ENCODE results near the gene LBX2. TPM values are rescaled to one million over a fixed set of nuclear protein-coding genes. Genes with fewer than 3 reads are reported as not detected.
A peak's percentile ranks its signal among the peaks of the same experiment; 100 is the strongest.

The LBX2 gene
- polyA plus RNA-seq, 2 donors: 0.12 to 0.18 TPM

DNA sequence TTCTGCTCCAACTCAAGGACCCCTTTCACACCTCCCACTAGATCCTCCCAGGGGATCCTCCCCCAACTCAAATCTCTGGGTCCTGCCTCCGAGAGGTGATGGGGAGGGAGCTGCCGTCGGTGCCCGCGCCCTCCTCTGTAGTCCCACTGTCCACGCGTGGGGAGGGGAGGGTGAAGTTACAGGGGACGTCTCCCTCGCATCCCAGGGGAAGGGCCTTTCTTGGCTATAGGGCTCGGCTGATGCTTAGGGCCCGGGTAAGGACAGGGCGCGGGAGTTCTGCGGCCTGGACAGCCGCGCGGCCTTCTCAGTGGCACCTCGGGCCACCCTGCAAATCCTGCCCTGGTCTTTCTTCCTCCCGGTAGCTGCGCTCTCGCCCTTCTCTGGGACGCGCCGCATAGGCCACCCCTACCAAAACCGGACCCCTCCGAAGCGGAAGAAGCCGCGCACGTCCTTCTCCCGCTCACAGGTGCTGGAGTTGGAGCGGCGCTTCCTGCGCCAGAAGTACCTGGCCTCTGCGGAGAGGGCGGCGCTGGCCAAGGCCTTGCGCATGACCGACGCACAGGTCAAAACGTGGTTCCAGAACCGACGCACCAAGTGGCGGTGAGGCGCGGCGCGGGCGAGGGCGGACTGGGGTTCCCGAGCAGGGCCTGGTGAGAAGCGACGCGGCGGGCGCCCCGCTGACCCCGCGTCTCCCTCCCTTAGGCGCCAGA lies 16.0 kb upstream of the LBX2 start:
- 6 to 7% methylated on average over 59 to 60 of the region's 60 CpGs for WGBS, 2 donors

DNA sequence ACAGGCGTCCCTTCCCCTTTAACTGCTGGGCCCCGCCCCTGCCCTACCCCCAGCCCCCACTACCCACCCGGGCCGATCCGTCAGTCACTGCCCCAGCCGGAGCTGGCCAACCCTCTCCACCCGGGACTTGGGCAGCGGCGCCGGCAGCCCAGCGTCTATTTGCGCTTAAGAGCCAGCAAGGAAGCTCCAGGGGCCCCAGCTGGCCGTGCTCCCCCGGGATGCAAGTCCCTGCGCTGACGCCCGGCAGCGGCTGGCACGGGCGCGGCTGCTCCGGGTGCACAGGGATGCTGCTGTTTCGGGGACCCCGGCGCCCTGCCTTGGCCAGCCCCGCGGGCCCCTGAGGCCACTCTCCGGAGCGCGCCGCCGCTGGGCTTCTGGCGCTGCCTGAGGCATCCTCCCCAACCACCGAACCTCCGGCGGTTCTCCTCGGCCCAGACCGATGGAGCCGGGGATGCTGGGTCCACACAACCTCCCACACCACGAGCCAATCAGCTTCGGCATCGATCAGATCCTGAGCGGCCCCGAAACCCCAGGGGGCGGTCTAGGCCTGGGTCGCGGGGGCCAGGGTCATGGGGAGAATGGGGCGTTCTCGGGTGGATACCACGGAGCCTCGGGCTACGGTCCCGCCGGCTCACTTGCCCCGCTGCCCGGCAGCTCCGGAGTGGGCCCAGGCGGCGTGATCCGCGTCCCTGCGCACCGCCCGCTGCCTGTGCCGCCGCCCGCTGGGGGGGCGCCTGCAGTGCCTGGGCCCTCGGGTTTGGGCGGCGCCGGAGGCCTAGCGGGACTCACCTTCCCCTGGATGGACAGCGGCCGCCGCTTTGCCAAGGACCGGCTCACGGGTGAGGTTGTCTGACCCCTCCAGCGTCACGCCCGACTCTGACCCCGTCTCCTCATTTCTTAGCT lies 15.2 kb upstream of the LBX2 start, which contains the start of gene TLX2:
TLX2 (plus strand) TSS at position 83 of the 903 bp plus-strand sequence; CDS start at position 440, 357 bp downstream.
- Histone ChIP-seq H3K4me3 (ENCODE audit: low read depth in 1 of 2, low read length in 2 of 2) (no peak within 1 kb of the TSS), H3K4me1 (ENCODE audit: control insufficient read depth in 2 of 2, insufficient read depth in 2 of 2, low read length in 1 of 2) (peaks cover 18 to 20% of the 10 kb centered on the region in 2 donors), H3K27me3 (ENCODE audit: control insufficient read depth in 1 of 2, insufficient read depth in 2 of 2, low read length in 2 of 2) (peaks cover 4 to 34% of the 10 kb centered on the region in 2 donors), H3K9me3 (ENCODE audit: control insufficient read depth in 2 of 2, insufficient read depth in 1 of 2, low read depth in 1 of 2, low read length in 1 of 2) (peaks cover 0 to 8% of the 10 kb centered on the region in 2 donors), H3K27ac (ENCODE audit: low read depth in 2 of 2, low read length in 1 of 2) (no peak within 1 kb of the TSS), H3K36me3 (ENCODE audit: control insufficient read depth in 2 of 2, insufficient read depth in 2 of 2, low read length in 1 of 2) (no peaks in the 10 kb centered on the region)
- WGBS, 2 donors: 4% methylated on average over 69 to 82 of the region's 82 CpGs

More for the DNA sequence above, 16.0 kb upstream of the LBX2 start:
- Histone ChIP-seq H3K4me1 (ENCODE audit: control insufficient read depth in 2 of 2, insufficient read depth in 2 of 2, low read length in 1 of 2) (peaks cover 18 to 20% of the 10 kb centered on the region in 2 donors), H3K27me3 (ENCODE audit: control insufficient read depth in 1 of 2, insufficient read depth in 2 of 2, low read length in 2 of 2) (peaks cover 4 to 34% of the 10 kb centered on the region in 2 donors), H3K9me3 (ENCODE audit: control insufficient read depth in 2 of 2, insufficient read depth in 1 of 2, low read depth in 1 of 2, low read length in 1 of 2) (peaks cover 0 to 8% of the 10 kb centered on the region in 2 donors), H3K4me3 (ENCODE audit: low read depth in 1 of 2, low read length in 2 of 2) (peak overlapping the region; percentile 13 to 20), H3K36me3 (ENCODE audit: control insufficient read depth in 2 of 2, insufficient read depth in 2 of 2, low read length in 1 of 2) (no peaks in the 10 kb centered on the region), H3K27ac (ENCODE audit: low read depth in 2 of 2, low read length in 1 of 2) (no peak overlapping the region)

DNA sequence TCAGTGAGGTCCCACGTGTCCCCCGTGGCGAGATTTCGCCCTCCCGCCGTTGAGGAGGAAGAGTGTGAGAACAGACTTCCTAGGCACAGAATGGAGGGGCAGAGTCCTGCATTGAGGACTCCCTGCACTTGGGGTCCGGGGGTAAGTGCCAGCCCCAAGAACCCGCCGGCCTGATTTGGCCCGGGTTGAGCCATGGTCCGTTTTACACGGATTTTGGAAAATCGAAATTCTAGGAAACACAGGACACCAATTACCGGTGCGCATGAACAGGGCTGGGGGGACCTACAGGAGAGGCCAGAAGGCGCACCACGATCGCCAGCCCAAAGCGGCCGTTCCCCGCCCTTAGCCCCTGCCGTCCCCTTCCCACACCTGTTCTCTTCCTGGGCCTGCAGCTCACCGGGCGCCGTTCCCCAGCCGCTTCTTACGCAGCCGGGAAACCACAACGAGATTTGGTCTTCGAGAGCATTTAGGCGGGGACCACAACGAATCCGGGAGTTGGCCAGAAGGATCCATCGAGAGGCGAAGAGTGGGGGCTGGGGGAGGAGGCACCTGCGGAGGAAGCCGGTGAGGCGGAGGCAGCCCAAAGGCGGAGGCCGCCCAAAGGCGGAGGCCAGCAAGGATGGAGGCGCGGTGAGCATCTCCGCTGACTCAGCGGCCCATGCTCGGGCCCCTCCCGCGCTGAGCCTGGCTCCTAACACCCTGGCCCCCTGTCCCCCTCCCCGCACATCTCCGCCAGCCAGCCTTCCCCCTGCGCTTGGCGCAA lies 14.4 kb upstream of the LBX2 start:
- Histone ChIP-seq H3K27ac (ENCODE audit: low read depth in 2 of 2, low read length in 1 of 2) (no peak overlapping the region), H3K4me3 (ENCODE audit: low read depth in 1 of 2, low read length in 2 of 2) (no peak overlapping the region), H3K9me3 (ENCODE audit: control insufficient read depth in 2 of 2, insufficient read depth in 1 of 2, low read depth in 1 of 2, low read length in 1 of 2) (peaks cover 0 to 8% of the 10 kb centered on the region in 2 donors), H3K36me3 (ENCODE audit: control insufficient read depth in 2 of 2, insufficient read depth in 2 of 2, low read length in 1 of 2) (no peaks in the 10 kb centered on the region), H3K27me3 (ENCODE audit: control insufficient read depth in 1 of 2, insufficient read depth in 2 of 2, low read length in 2 of 2) (peaks cover 4 to 34% of the 10 kb centered on the region in 2 donors), H3K4me1 (ENCODE audit: control insufficient read depth in 2 of 2, insufficient read depth in 2 of 2, low read length in 1 of 2) (peaks cover 18 to 20% of the 10 kb centered on the region in 2 donors)
- WGBS, 2 donors: 8 to 10% methylated on average over 46 to 52 of the region's 52 CpGs

DNA sequence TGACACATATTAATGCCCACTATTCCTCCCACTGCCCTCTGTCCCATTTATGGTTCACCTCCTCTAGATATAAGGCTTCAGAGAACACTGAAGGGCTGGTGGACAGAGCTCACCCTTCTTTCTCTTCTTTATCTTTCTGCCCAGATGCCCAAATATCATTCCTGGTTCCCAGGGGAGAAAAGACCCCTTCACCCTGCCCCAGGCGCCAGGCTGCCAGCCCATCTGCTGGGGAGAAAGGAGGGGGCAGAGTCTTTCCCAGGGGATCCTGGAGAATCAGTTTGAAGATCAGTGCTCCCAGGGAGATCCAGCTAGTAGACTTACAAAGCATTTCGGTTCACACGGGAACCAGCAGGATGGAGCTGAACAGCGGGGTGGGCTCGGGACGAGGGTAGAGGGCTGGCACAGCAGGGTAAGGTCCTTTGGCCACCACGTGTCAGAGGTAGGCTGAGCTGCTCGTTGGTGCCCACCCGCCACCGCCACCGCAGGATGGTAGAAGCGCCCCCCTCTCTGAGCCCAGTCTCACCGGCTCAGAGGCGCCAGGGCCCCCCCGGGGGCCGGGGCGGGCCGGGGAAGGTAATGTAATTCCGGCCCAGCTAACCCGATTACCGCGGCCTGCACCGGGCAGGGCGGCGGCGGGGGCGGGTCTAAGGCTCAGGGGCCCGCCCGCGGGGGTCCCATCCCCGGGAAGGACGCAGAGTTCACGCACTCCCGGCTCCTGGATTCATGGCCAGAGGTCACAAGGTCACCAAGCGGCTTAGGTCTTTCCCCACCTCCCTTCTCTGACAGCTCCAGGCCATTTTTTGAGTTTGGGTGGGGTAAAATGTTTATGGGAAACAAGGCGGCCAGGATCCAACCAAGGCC lies 13.6 kb upstream of the LBX2 start:
- Histone ChIP-seq H3K4me1 (ENCODE audit: control insufficient read depth in 2 of 2, insufficient read depth in 2 of 2, low read length in 1 of 2) (peaks cover 18 to 20% of the 10 kb centered on the region in 2 donors), H3K4me3 (ENCODE audit: low read depth in 1 of 2, low read length in 2 of 2) (no peak overlapping the region), H3K27me3 (ENCODE audit: control insufficient read depth in 1 of 2, insufficient read depth in 2 of 2, low read length in 2 of 2) (peaks cover 4 to 34% of the 10 kb centered on the region in 2 donors), H3K27ac (ENCODE audit: low read depth in 2 of 2, low read length in 1 of 2) (no peak overlapping the region), H3K9me3 (ENCODE audit: control insufficient read depth in 2 of 2, insufficient read depth in 1 of 2, low read depth in 1 of 2, low read length in 1 of 2) (peaks cover 0 to 8% of the 10 kb centered on the region in 2 donors), H3K36me3 (ENCODE audit: control insufficient read depth in 2 of 2, insufficient read depth in 2 of 2, low read length in 1 of 2) (no peaks in the 10 kb centered on the region)
- WGBS, 2 donors: 13% methylated on average over 35 to 36 of the region's 36 CpGs

DNA sequence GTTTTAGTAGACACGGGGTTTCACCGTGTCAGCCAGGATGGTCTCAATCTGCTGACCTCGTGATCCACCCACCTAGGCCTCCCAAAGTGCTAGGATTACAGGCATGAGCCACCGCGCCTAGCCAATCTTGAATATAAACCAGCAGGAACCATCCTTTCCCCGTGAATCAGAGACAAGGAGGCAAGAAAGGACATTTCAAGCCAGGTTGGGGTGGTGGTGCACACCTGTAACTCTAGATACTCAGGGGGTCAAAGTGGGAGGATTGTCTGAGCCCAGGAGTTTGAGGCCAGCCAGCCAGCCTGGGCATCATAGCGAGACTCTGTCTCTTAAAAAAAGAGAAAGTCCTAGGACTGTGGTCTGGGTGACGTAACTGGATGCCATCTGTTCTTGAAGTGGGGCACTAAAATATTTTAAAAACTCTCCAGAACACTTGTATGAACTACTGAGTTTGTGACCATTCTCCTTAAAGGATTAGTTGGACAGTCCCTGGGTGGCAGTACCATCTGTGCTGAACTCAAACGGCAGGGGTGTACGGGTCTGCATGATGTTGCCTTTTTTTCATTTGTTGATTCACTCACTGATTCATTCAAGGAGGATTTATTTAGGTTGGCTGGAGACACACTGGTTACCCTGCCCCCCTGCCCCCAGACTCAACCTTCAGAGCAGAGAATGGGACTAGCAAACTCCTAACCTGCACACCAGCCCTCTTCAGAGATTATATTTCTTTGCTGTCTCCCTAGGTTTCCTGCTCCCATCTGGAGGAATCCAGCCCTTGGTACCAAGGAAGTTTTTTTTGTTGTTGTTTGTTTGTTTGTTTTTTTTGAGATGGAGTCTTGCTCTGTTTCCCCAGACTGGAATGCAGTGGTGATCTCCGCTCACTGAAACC lies 11.9 kb upstream of the LBX2 start:
- Histone ChIP-seq H3K36me3 (ENCODE audit: control insufficient read depth in 2 of 2, insufficient read depth in 2 of 2, low read length in 1 of 2) (no peaks in the 10 kb centered on the region), H3K9me3 (ENCODE audit: control insufficient read depth in 2 of 2, insufficient read depth in 1 of 2, low read depth in 1 of 2, low read length in 1 of 2) (peaks cover 0 to 8% of the 10 kb centered on the region in 2 donors)
- WGBS, 2 donors: 40 to 44% methylated on average over 11 of the region's 11 CpGs

DNA sequence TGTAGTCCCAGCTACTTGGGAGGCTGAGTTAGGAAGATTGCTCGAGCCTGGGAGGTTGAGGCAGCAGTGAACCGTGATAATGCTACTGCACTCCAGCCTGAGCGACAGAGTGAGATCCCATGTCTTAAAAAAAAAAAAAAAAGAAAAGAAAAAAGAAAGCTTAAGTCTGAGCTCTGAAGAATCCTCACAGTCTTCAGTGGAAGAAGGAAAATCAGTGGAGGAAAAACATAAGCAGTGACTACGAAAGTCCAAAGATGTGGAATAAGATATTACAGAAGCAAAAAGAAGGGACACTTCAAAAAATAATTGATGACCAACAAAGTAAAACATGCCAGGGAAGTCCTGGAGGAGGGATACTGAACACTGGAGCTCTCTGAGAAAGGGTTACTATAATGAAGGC lies 10.9 kb upstream of the LBX2 start:
- H3K27me3 ChIP-seq (ENCODE audit: control insufficient read depth in 1 of 2, insufficient read depth in 2 of 2, low read length in 2 of 2): peaks cover 4 to 20% of the 10 kb centered on the region in 2 donors
- H3K36me3 ChIP-seq (ENCODE audit: control insufficient read depth in 2 of 2, insufficient read depth in 2 of 2, low read length in 1 of 2): peaks cover 0 to 5% of the 10 kb centered on the region in 2 donors
- H3K4me1 ChIP-seq (ENCODE audit: control insufficient read depth in 2 of 2, insufficient read depth in 2 of 2, low read length in 1 of 2): peaks cover 8 to 17% of the 10 kb centered on the region in 2 donors
- H3K9me3 ChIP-seq (ENCODE audit: control insufficient read depth in 2 of 2, insufficient read depth in 1 of 2, low read depth in 1 of 2, low read length in 1 of 2): peaks cover 0 to 6% of the 10 kb centered on the region in 2 donors
- H3K4me3 ChIP-seq (ENCODE audit: low read depth in 1 of 2, low read length in 2 of 2): no peak overlapping the region
- WGBS, 2 donors: 84 to 92% methylated on average over 4 of the region's 4 CpGs
- H3K27ac ChIP-seq (ENCODE audit: low read depth in 2 of 2, low read length in 1 of 2): no peak overlapping the region

More for the DNA sequence above, 11.9 kb upstream of the LBX2 start:
- Histone ChIP-seq H3K27ac (ENCODE audit: low read depth in 2 of 2, low read length in 1 of 2) (no peak overlapping the region), H3K4me3 (ENCODE audit: low read depth in 1 of 2, low read length in 2 of 2) (no peak overlapping the region), H3K27me3 (ENCODE audit: control insufficient read depth in 1 of 2, insufficient read depth in 2 of 2, low read length in 2 of 2) (peaks cover 4 to 30% of the 10 kb centered on the region in 2 donors), H3K4me1 (ENCODE audit: control insufficient read depth in 2 of 2, insufficient read depth in 2 of 2, low read length in 1 of 2) (peaks cover 18 to 22% of the 10 kb centered on the region in 2 donors)

DNA sequence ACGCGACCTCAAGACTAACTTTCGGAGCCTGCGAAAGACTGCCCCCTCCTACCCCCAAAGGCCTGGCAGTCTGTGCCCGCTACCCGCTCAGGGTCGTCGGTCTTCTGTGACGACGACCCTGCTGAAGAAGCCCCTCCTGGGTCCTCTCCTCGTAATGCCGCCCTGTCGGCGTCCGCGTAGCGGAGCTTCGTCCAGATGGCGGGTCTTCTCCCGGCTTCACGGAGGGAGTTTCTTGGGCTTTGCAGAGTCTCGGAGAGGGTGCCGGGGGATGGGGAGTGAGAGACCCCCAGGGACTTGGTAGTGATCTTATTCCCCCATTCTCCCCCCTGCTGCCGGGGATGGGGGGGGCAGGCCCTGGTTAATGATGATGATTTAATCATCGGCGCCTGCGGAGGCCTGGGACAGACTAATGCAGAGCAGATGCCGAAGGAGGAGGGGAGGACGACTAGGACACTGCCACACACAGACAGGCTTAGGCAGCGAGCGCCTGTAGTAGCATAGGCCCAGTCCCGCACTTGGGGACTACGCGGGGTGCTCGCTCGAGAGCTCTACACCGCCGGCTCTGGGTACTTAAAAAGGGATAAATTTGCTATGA lies 8.6 kb upstream of the LBX2 start:
- Histone ChIP-seq H3K27ac (ENCODE audit: low read depth in 2 of 2, low read length in 1 of 2) (peak overlapping the region; percentile 99 to 100), H3K27me3 (ENCODE audit: control insufficient read depth in 1 of 2, insufficient read depth in 2 of 2, low read length in 2 of 2) (peaks cover 1 to 4% of the 10 kb centered on the region in 2 donors), H3K9me3 (ENCODE audit: control insufficient read depth in 2 of 2, insufficient read depth in 1 of 2, low read depth in 1 of 2, low read length in 1 of 2) (peaks cover 0 to 3% of the 10 kb centered on the region in 2 donors), H3K4me3 (ENCODE audit: low read depth in 1 of 2, low read length in 2 of 2) (peak overlapping the region; percentile 92 to 94), H3K36me3 (ENCODE audit: control insufficient read depth in 2 of 2, insufficient read depth in 2 of 2, low read length in 1 of 2) (peaks cover 0 to 8% of the 10 kb centered on the region in 2 donors), H3K4me1 (ENCODE audit: control insufficient read depth in 2 of 2, insufficient read depth in 2 of 2, low read length in 1 of 2) (peaks cover 0 to 11% of the 10 kb centered on the region in 2 donors)
- WGBS, 2 donors: 10 to 12% methylated on average over 38 of the region's 38 CpGs
